HG03378 (cell line): ENCODE results near the gene LPP.
A peak's percentile ranks its signal among the peaks of the same experiment; 100 is the strongest.
"Not testable (repeated sequence)": the region's sequence is repeated elsewhere in the genome, so short reads cannot be mapped to it uniquely, and the experiment has no call there.

Source experiments
- ATAC-seq: cut with Tn5 transposase; IDR thresholded peaks from one replicate; pipeline ENCODE4 v1.9.1; 2021; ENCODE audit warnings: mild to moderate bottlenecking, moderate library complexity; ENCODE audit not compliant: unreplicated experiment

LPP gene

GRCh38 chr3:188154014-188154808 lies at the start of gene LPP:
LPP (plus strand) TSS chr3:188154157; CDS start chr3:188406121, 251,964 bp downstream.
- ATAC-seq = peak; percentile 59

GRCh38 chr3:188106006-188106405 lies 48.0 kb upstream of the LPP start:
- no peak for ATAC-seq

- no peak for ATAC-seq
These were observed 47.5 kb upstream of the LPP start for GRCh38 chr3:188106454-188106853.

- ATAC-seq = no peak
These were observed 46.8 kb upstream of the LPP start for GRCh38 chr3:188106887-188107830.

- ATAC-seq = no peak
These were observed 45.1 kb upstream of the LPP start for GRCh38 chr3:188108703-188109412.

GRCh38 chr3:188111002-188111584 lies 42.9 kb upstream of the LPP start:
- ATAC-seq = no peak

GRCh38 chr3:188113756-188114155 lies 40.2 kb upstream of the LPP start:
- ATAC-seq = no peak

- ATAC-seq = no peak
These were observed 34.1 kb upstream of the LPP start for GRCh38 chr3:188119846-188120245.

GRCh38 chr3:188122571-188123169 lies 31.3 kb upstream of the LPP start:
- no peak for ATAC-seq

- no peak for ATAC-seq
These were observed 30.6 kb upstream of the LPP start for GRCh38 chr3:188123170-188123905.

GRCh38 chr3:188124184-188124583 lies 29.8 kb upstream of the LPP start:
- no peak for ATAC-seq

- ATAC-seq = no peak
These were observed 28.9 kb upstream of the LPP start for GRCh38 chr3:188125076-188125475.

- no peak for ATAC-seq
These were observed 27.7 kb upstream of the LPP start for GRCh38 chr3:188126276-188126675.

- ATAC-seq = no peak
These were observed 27.0 kb upstream of the LPP start for GRCh38 chr3:188126934-188127333.

GRCh38 chr3:188128905-188129304 lies 25.1 kb upstream of the LPP start:
- no peak for ATAC-seq

GRCh38 chr3:188131023-188131422 lies 22.9 kb upstream of the LPP start:
- ATAC-seq = not testable (repeated sequence)

- no peak for ATAC-seq
These were observed 20.7 kb upstream of the LPP start for GRCh38 chr3:188133219-188133618.

- no peak for ATAC-seq
These were observed 20.3 kb upstream of the LPP start for GRCh38 chr3:188133646-188134045.

- no peak for ATAC-seq
These were observed 19.9 kb upstream of the LPP start for GRCh38 chr3:188134079-188134478.

GRCh38 chr3:188134856-188135255 lies 19.1 kb upstream of the LPP start:
- ATAC-seq = no peak
